Trophoblast cell (in vitro differentiated cells and primary cell): ENCODE results near the gene ZNF536.

Experiments used
- DNase-seq, 2 donors: peaks; one replicate each; pipeline ENCODE4 v3.0.0-alpha.2; 2016
- H2AFZ ChIP-seq: 2 replicates; pipeline ENCODE4 v1.6.1; 2013; ENCODE audit warnings: low read length, moderate library complexity, mild to moderate bottlenecking; ENCODE audit not compliant: insufficient read depth, poor library complexity
- H2AK5ac ChIP-seq: 2 replicates; pipeline ENCODE4 v1.6.1; 2013; ENCODE audit warnings: mild to moderate bottlenecking, low read length
- H2BK120ac ChIP-seq: 2 replicates; pipeline ENCODE4 v1.6.1; 2013; ENCODE audit warnings: low read length, mild to moderate bottlenecking, moderate library complexity; ENCODE audit not compliant: insufficient read depth, poor library complexity
- H2BK12ac ChIP-seq: 2 replicates; pipeline ENCODE4 v1.6.1; 2013; ENCODE audit warnings: mild to moderate bottlenecking, low read length, moderate library complexity
- H2BK5ac ChIP-seq: 2 replicates; pipeline ENCODE4 v1.6.1; 2013; ENCODE audit warnings: low read length, low read depth, moderate library complexity, mild to moderate bottlenecking; ENCODE audit not compliant: poor library complexity
- H3K14ac ChIP-seq: 2 replicates; pipeline ENCODE4 v1.6.1; 2013; ENCODE audit warnings: mild to moderate bottlenecking, low read length
- H3K18ac ChIP-seq: 2 replicates; pipeline ENCODE4 v1.6.1; 2013; ENCODE audit warnings: mild to moderate bottlenecking, low read length
- H3K23ac ChIP-seq: 2 replicates; pipeline ENCODE4 v1.6.1; 2013; ENCODE audit warnings: low read length
- H3K27ac ChIP-seq: 2 replicates; pipeline ENCODE4 v1.5.1; 2013; ENCODE audit warnings: low read depth, mild to moderate bottlenecking, inconsistent platforms, low read length, moderate library complexity
- H3K27me3 ChIP-seq: 2 replicates; pipeline ENCODE4 v1.6.1; 2013; ENCODE audit warnings: inconsistent platforms, mild to moderate bottlenecking, low read length, moderate library complexity; ENCODE audit not compliant: insufficient read depth
- H3K36me3 ChIP-seq, 2 experiments: 1 replicate in 1 of 2; 2 replicates in 1 of 2; pipeline ENCODE4 v1.6.1; 2013; ENCODE audit warnings: low read length in 2 of 2, mild to moderate bottlenecking in 2 of 2, moderate library complexity in 1 of 2; ENCODE audit not compliant: insufficient read depth in 2 of 2, control insufficient read depth in 1 of 2
- H3K4ac ChIP-seq: 2 replicates; pipeline ENCODE4 v1.6.1; 2013; ENCODE audit warnings: low read depth, mild to moderate bottlenecking, low read length, moderate library complexity
- H3K4me1 ChIP-seq, 2 experiments: 1 replicate in 1 of 2; 2 replicates in 1 of 2; pipeline ENCODE4 v1.6.1; 2013; ENCODE audit warnings: low read length in 2 of 2, mild to moderate bottlenecking in 2 of 2, moderate library complexity in 1 of 2; ENCODE audit not compliant: insufficient read depth in 2 of 2, control insufficient read depth in 1 of 2
- H3K4me2 ChIP-seq: 2 replicates; pipeline ENCODE4 v1.6.1; 2013; ENCODE audit warnings: inconsistent platforms, mild to moderate bottlenecking, low read length, moderate library complexity
- H3K4me3 ChIP-seq: 2 replicates; pipeline ENCODE4 v1.5.1; 2013; ENCODE audit warnings: mild to moderate bottlenecking, low read depth, low read length, inconsistent platforms
- H3K79me1 ChIP-seq: one replicate; pipeline ENCODE4 v1.6.1; 2013; ENCODE audit warnings: low read length
- H3K79me2 ChIP-seq: 2 replicates; pipeline ENCODE4 v1.6.1; 2013; ENCODE audit warnings: low read length, mild to moderate bottlenecking; ENCODE audit not compliant: control insufficient read depth, insufficient read depth, poor library complexity
- H3K9ac ChIP-seq: 2 replicates; pipeline ENCODE4 v1.6.1; 2013; ENCODE audit warnings: mild to moderate bottlenecking, low read length
- H3K9me3 ChIP-seq: 2 replicates; pipeline ENCODE4 v1.6.1; 2013; ENCODE audit warnings: low read depth, mild to moderate bottlenecking, control low read depth, inconsistent platforms, low read length; ENCODE audit not compliant: insufficient read depth
- H4K12ac ChIP-seq: 2 replicates; pipeline ENCODE4 v1.6.1; 2013; ENCODE audit warnings: low read depth, mild to moderate bottlenecking, low read length, moderate library complexity
- H4K8ac ChIP-seq: 2 replicates; pipeline ENCODE4 v1.6.1; 2013; ENCODE audit warnings: low read depth, mild to moderate bottlenecking, low read length, moderate library complexity
- H4K91ac ChIP-seq: one replicate; pipeline ENCODE4 v1.6.1; 2013; ENCODE audit warnings: low read depth, mild to moderate bottlenecking, low read length, moderate library complexity
- whole genome bisulfite sequencing: extraction: QIAGEN DNeasy Blood & Tissue Kit; methylation state at CpG from one replicate; pipeline ENCODE4 v1.1.7; 2013; ENCODE audit warnings: missing lambda C conversion rate; ENCODE audit not compliant: insufficient read length, insufficient coverage; ENCODE audit errors: extremely low coverage; 5-methylcytosine and 5-hydroxymethylcytosine counted together

ZNF536 gene

DNA sequence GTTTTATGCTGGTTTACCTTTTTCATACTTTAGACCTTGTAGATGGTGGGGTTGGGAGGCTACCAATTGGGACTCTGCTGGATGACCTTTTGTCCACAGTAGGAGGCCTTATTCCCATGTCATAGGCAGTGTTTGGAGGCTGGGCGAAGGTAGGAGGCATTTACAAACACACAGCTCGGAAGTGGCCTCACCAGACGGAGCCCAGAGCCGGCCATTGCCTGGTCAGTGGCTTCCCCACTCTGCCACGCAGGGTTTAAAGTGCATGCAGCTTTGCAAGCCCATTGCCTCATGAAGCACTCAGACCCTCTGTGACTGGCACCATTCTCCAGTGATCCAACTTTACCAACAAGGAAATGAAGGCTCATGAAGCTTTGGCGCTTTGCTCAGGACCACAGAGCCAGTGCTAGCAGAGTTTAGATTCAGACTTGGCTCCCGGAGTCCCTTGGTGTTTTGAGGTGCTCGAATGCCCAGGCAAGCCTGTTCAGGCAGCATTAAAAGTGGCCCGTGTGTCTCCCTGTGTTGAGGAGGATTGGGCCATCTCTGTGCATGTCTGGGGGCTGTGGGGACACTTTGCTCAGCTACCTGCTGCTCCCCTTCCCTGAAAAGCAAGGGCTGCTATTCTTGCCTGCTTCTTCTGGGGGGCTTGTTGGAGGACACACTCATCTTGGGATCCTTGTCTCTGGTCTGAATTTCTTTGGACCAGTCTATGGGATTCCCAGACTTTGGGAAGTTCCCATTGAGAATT, 148.7 kb downstream of the ZNF536 start:
- Histone ChIP-seq H3K4ac (no peak overlapping the region), H2AFZ (no peak overlapping the region), H3K36me3 (no peaks in the 10 kb centered on the region), H3K4me2 (no peak overlapping the region), H3K27me3 (no peaks in the 10 kb centered on the region), H2AK5ac (no peak overlapping the region), H3K23ac (no peak overlapping the region), H3K79me2 (no peaks in the 10 kb centered on the region), H2BK5ac (no peak overlapping the region), H3K27ac (no peak overlapping the region), H3K18ac (no peak overlapping the region), H4K12ac (no peak overlapping the region), H4K91ac (no peak overlapping the region), H3K4me1 (no peaks in the 10 kb centered on the region), H3K9ac (no peak overlapping the region), H3K9me3 (peaks cover 1% of the 10 kb centered on the region), H2BK120ac (no peak overlapping the region), H2BK12ac (no peak overlapping the region), H3K79me1 (no peaks in the 10 kb centered on the region), H3K14ac (no peak overlapping the region), H4K8ac (no peak overlapping the region), H3K4me3 (no peak overlapping the region)
- no peak for DNase-seq
- no CpG with 5 or more reads among the region's 9 CpGs for WGBS

DNA sequence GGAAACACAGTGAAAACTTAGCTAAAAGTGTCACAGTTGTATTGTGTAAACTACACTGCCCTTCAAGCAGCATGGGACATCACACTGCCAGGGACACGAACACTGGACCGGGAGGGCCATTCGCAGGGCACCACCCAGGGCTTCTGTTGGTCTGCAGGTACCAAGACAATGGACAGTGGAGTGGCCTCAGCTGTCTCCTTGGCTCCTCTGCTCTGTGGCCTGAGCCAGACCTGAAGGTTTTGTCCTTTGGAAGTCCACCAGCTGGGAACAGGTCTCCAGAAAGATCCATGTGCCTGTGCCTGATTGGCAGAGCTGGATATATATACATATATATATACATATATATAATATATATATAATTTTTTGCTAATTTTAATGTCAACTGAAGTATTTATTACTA, 149.8 kb downstream of the ZNF536 start:
- Histone ChIP-seq H3K9ac (no peak overlapping the region), H2BK120ac (no peak overlapping the region), H3K4me3 (no peak overlapping the region), H3K4me1 (no peaks in the 10 kb centered on the region), H3K27ac (no peak overlapping the region), H3K4me2 (no peak overlapping the region), H3K4ac (no peak overlapping the region), H3K36me3 (no peaks in the 10 kb centered on the region), H3K9me3 (peaks cover 1% of the 10 kb centered on the region), H3K18ac (no peak overlapping the region), H2AK5ac (no peak overlapping the region), H3K23ac (no peak overlapping the region), H4K91ac (no peak overlapping the region), H2BK5ac (no peak overlapping the region), H2AFZ (no peak overlapping the region), H4K8ac (no peak overlapping the region), H3K27me3 (no peaks in the 10 kb centered on the region), H3K79me2 (no peaks in the 10 kb centered on the region), H3K79me1 (no peaks in the 10 kb centered on the region), H2BK12ac (no peak overlapping the region), H4K12ac (no peak overlapping the region), H3K14ac (no peak overlapping the region)
- no peak for DNase-seq
- WGBS, result no CpG with 5 or more reads among the region's 3 CpGs

DNA sequence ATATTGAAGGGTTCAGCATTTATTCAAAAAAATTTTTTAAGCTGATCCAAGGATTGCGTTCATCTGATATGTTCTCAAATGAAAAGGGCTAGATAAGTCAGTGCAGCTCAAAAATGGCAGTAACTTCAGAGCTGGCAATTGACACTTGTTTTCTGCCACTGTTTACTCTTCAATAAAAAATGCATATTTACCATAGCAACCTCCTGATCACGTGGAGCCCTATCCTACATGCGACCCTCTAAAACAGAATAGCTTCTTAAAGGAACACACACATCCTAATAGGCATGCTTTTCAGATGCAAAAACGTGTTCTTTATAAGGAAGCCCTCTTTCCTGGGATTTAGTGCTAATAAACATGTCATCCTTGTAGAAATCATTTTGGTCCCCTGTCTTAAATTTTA, 150.2 kb downstream of the ZNF536 start:
- Histone ChIP-seq H4K12ac (no peak overlapping the region), H3K27ac (no peak overlapping the region), H2BK12ac (no peak overlapping the region), H2BK120ac (no peak overlapping the region), H4K8ac (no peak overlapping the region), H3K18ac (no peak overlapping the region), H3K9ac (no peak overlapping the region), H3K23ac (no peak overlapping the region), H3K27me3 (no peaks in the 10 kb centered on the region), H4K91ac (no peak overlapping the region), H3K79me1 (no peaks in the 10 kb centered on the region), H2AK5ac (no peak overlapping the region), H3K9me3 (peaks cover 1% of the 10 kb centered on the region), H2BK5ac (no peak overlapping the region), H3K4me1 (no peaks in the 10 kb centered on the region), H3K4ac (no peak overlapping the region), H2AFZ (no peak overlapping the region), H3K79me2 (no peaks in the 10 kb centered on the region), H3K4me2 (no peak overlapping the region), H3K4me3 (no peak overlapping the region), H3K14ac (no peak overlapping the region), H3K36me3 (no peaks in the 10 kb centered on the region)
- no peak for DNase-seq
- no CpG with 5 or more reads among the region's 4 CpGs for WGBS

DNA sequence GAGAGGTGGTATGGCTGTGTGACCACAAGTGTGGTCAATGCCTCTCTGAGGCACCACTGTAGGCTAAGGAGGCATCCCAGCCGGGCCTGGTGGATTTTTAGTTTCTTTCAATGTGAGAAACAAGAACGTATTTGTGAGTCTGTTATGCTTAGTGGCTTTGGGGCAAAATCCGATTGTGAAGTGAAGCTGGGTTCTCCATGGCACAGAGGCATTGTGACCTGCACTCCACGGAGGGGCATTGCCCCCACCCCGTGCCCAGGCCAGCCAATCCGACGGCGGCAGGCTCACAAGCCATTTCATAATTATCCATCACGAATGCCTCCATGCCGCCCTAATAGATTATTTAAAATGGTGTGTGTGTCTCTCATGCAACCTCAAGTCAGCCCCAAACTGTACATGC, 151.6 kb downstream of the ZNF536 start:
- Histone ChIP-seq H3K18ac (no peak overlapping the region), H2BK12ac (no peak overlapping the region), H2AFZ (no peak overlapping the region), H3K79me1 (no peaks in the 10 kb centered on the region), H2BK120ac (no peak overlapping the region), H3K79me2 (no peaks in the 10 kb centered on the region), H4K12ac (no peak overlapping the region), H3K27me3 (no peaks in the 10 kb centered on the region), H3K4me2 (no peak overlapping the region), H3K4me3 (no peak overlapping the region), H3K4ac (no peak overlapping the region), H2BK5ac (no peak overlapping the region), H3K14ac (no peak overlapping the region), H2AK5ac (no peak overlapping the region), H4K91ac (no peak overlapping the region), H3K9ac (no peak overlapping the region), H3K27ac (no peak overlapping the region), H3K23ac (no peak overlapping the region), H3K9me3 (peaks cover 1% of the 10 kb centered on the region), H4K8ac (no peak overlapping the region), H3K36me3 (no peaks in the 10 kb centered on the region), H3K4me1 (no peaks in the 10 kb centered on the region)
- DNase-seq, result no peak
- no CpG with 5 or more reads among the region's 10 CpGs for WGBS
